Measurements from ENCODE around the gene ZNF175. TPM values are rescaled to one million over a fixed set of nuclear protein-coding genes. Genes with fewer than 3 reads are reported as not detected.

The ZNF175 gene
- total and polyA plus RNA-seq, 9 of the 15 experiments (the other 6 are each of a cell fraction or from before 2014, with no cell fraction given) = 3.7 to 37.9 (median 14.0) TPM

GRCh38 chr19:51567583-51567982 lies 3.5 kb upstream of the ZNF175 start:
- BruUV-seq (replicated peaks) = no TSS peak
- intact Hi-C loops (cut with micrococcal nuclease) (loop anchor here (2.0 to 5.0 kb wide), 2 partner anchors 15 to 95 kb away; no protein-coding TSS in a partner anchor), in situ Hi-C loops (cut with MboI) (loop anchor here (10.0 kb wide), 1 partner anchor 93 kb away; the partner anchor contains the start of gene CEACAM18)
- Histone ChIP-seq H3K27me3 (ENCODE audit: control insufficient read depth in 2 of 2, insufficient read depth in 2 of 2, low read length in 2 of 2) (no peaks in the 10 kb centered on the region), H3K4me3 (no peak overlapping the region), H3K27ac (ENCODE audit: extremely low read depth, low read depth, low read length) (peak overlapping the region; percentile 59), H4K20me1 (replicated peaks; ENCODE audit: control insufficient read depth, insufficient read depth, low read length) (no peaks in the 10 kb centered on the region), H3K9me3 (replicated peaks; ENCODE audit: control insufficient read depth, insufficient read depth, low read depth, low read length) (no peaks in the 10 kb centered on the region), H3K79me2 (ENCODE audit: control insufficient read depth, insufficient read depth, low read length) (peaks cover 16% of the 10 kb centered on the region), H3K9me1 (ENCODE audit: control insufficient read depth, insufficient read depth, low read length) (no peaks in the 10 kb centered on the region), H3K36me3 (ENCODE audit: control insufficient read depth, insufficient read depth, low read length) (peaks cover 1% of the 10 kb centered on the region; the same call in 1 of the 3 replicates), H3K4me2 (ENCODE audit: insufficient read depth, low read length) (peak overlapping the region; percentile 30; the same call in 1 of the 2 replicates), H3K4me1 (replicated peaks in 1 of 2; ENCODE audit: control insufficient read depth in 2 of 2, insufficient read depth in 2 of 2, low read length in 2 of 2) (peaks cover 14 to 58% of the 10 kb centered on the region in 2 experiments; a peak in 4 of 5 replicates), H2AFZ (ENCODE audit: low read depth, low read length) (peak overlapping the region; percentile 79), H3K9ac (ENCODE audit: insufficient read depth in 1 of 2, low read depth in 2 of 2, low read length in 2 of 2) (peak overlapping the region in 1 of 2 experiments; percentile 38; a peak in 1 of 4 replicates)
- ATAC-seq = no peak
- ChIA-PET CTCF (ENCODE audit: low intra/inter-chr PET ratio) (no interaction called here), POLR2A (interaction anchor here (0.7 to 2.5 kb wide), 3 partner anchors 17 to 21 kb away, joined by 3 to 15 read pairs (median 3); no protein-coding TSS in a partner anchor)
- WGBS (ENCODE audit: insufficient coverage, low coverage, missing lambda C conversion rate) = 37% methylated on average over 4 of the region's 4 CpGs
- no peak for DNase-seq (ENCODE audit: extremely low read depth in 1 of 4, low spot score in 3 of 4)
- FAIRE-seq = no peak
- TF ChIP-seq SMARCA5 (IDR thresholded peaks at IDR 0.05) (no peak), ZNF395 (CRISPR knock-in tag; IDR thresholded peaks at IDR 0.05) (0 out of 2 replicates have a peak, but pooled peaks have one; percentile 15), NFRKB (IDR thresholded peaks at IDR 0.05; ENCODE audit: low read depth) (peak; percentile 44; the same call in 1 of the 2 replicates), YY1 (IDR thresholded peaks at IDR 0.05; ENCODE audit: borderline replicate concordance in 1 of 3, control insufficient read depth in 1 of 3, extremely low read depth in 1 of 3, insufficient read depth in 3 of 3, insufficient read length in 1 of 3, insufficient replicate concordance in 2 of 3, low read depth in 1 of 3, low read length in 2 of 3) (no peak), ZNF668 (CRISPR knock-in tag; IDR thresholded peaks at IDR 0.05) (peak; percentile 52; the same call in 1 of the 2 replicates), ZNF589 (CRISPR knock-in tag; IDR thresholded peaks at IDR 0.05; ENCODE audit: low read depth) (peak; percentile 44; the same call in 1 of the 2 replicates), ZNF311 (CRISPR knock-in tag; IDR thresholded peaks at IDR 0.05) (peak; percentile 55), NR2C1 (IDR thresholded peaks at IDR 0.05) (no peak), NR2C1 (tag; IDR thresholded peaks at IDR 0.05) (peak; percentile 25; the same call in 1 of the 2 replicates), ZNF449 (CRISPR knock-in tag; IDR thresholded peaks at IDR 0.05) (0 out of 2 replicates have a peak, but pooled peaks have one; percentile 36), THAP7 (CRISPR knock-in tag; IDR thresholded peaks at IDR 0.05) (no peak), ZNF584 (CRISPR knock-in tag; IDR thresholded peaks at IDR 0.05; ENCODE audit: low read depth) (no peak), NR4A1 (CRISPR knock-in tag; IDR thresholded peaks at IDR 0.05) (no peak), NR4A1 (tag; IDR thresholded peaks at IDR 0.05) (peak; percentile 79; the same call in 1 of the 2 replicates), E4F1 (CRISPR knock-in tag; IDR thresholded peaks at IDR 0.05; ENCODE audit: borderline replicate concordance) (0 out of 2 replicates have a peak, but pooled peaks have one; percentile 28), ZNF696 (CRISPR knock-in tag; conservative IDR thresholded peaks at IDR 0.05) (no peak)

Measured in K562 (cell line).